CD4-positive, CD25-positive, alpha-beta regulatory T cell (primary cell): ENCODE results near the gene NT5M. TPM values are rescaled to one million over a fixed set of nuclear protein-coding genes. Genes with fewer than 3 reads are reported as not detected.

ENCODE experiments used
- ATAC-seq, 2 donors: fragments of 150-1000 bp; cut with Tn5 transposase; one replicate each; pipeline ENCODE4 v1.10.0; 2021; ENCODE audit warnings: low read depth in 2 of 2, moderate number of reproducible peaks in 2 of 2, moderate library complexity in 1 of 2
- DNase-seq, 3 donors: peaks; one replicate each; pipeline versions ENCODE4 v3.0.0 to v3.0.0-alpha.2; 2012 to 2022; ENCODE audit warnings: mixed read lengths in 1 of 3
- H3K27ac ChIP-seq: one replicate; pipeline ENCODE4 v1.7.0; 2013; ENCODE audit warnings: mild to moderate bottlenecking, low read length; ENCODE audit not compliant: insufficient read depth, poor library complexity, severe bottlenecking
- H3K27me3 ChIP-seq: one replicate; pipeline ENCODE4 v1.7.0; 2013; ENCODE audit warnings: low read length; ENCODE audit not compliant: control insufficient read depth, insufficient read depth
- H3K36me3 ChIP-seq: one replicate; pipeline ENCODE4 v1.7.0; 2013; ENCODE audit warnings: mild to moderate bottlenecking, low read length, moderate library complexity; ENCODE audit not compliant: control insufficient read depth, insufficient read depth
- H3K4me1 ChIP-seq: 2 replicates; pipeline ENCODE4 v1.7.0; 2013; ENCODE audit warnings: mild to moderate bottlenecking, low read length; ENCODE audit not compliant: insufficient read depth, control insufficient read depth, poor library complexity, severe bottlenecking
- H3K4me3 ChIP-seq: one replicate; pipeline ENCODE4 v1.7.0; 2013; ENCODE audit warnings: low read depth, mild to moderate bottlenecking, low read length, moderate library complexity
- H3K9me3 ChIP-seq, 2 experiments: 1 replicate in 1 of 2; 2 replicates in 1 of 2; pipeline ENCODE4 v1.7.0; 2013; ENCODE audit warnings: low read length in 2 of 2, mild to moderate bottlenecking in 1 of 2, moderate library complexity in 1 of 2; ENCODE audit not compliant: control insufficient read depth in 2 of 2
- H3K27ac Mint-ChIP-seq, 3 donors: one replicate each; pipeline ENCODE4 v1.8.0; 2020 to 2022; ENCODE audit warnings: mild to moderate bottlenecking in 3 of 3, mixed read lengths in 3 of 3, moderate library complexity in 2 of 3
- H3K27me3 Mint-ChIP-seq: one replicate; pipeline ENCODE4 v1.8.0; 2022; ENCODE audit warnings: mild to moderate bottlenecking, mixed read lengths
- H3K36me3 Mint-ChIP-seq: one replicate; pipeline ENCODE4 v1.8.0; 2020; ENCODE audit warnings: mixed read lengths
- H3K4me1 Mint-ChIP-seq, 4 donors: one replicate each; pipeline ENCODE4 v1.8.0; 2020 to 2022; ENCODE audit warnings: mixed read lengths in 4 of 4, mild to moderate bottlenecking in 1 of 4
- H3K4me3 Mint-ChIP-seq, 4 donors: one replicate each; pipeline ENCODE4 v1.8.0; 2020 to 2022; ENCODE audit warnings: mild to moderate bottlenecking in 4 of 4, mixed read lengths in 4 of 4, moderate library complexity in 3 of 4
- H3K9me3 Mint-ChIP-seq, 7 donors: one replicate each; pipeline ENCODE4 v1.8.0; 2020 to 2022; ENCODE audit warnings: mixed read lengths in 7 of 7, mild to moderate bottlenecking in 3 of 7, moderate library complexity in 2 of 7
- polyA plus RNA-seq, 4 donors: library from polyadenylated mRNA; unstranded; fragments of 300-500 nt; fragmentation: Illumina TruSeq; gene quantifications; one replicate each; pipeline ENCODE4 v1.2.3, GENCODE V29; 2021
- total RNA-seq: library from RNA; stranded (reverse); gene quantifications from one replicate; pipeline ENCODE4 v1.2.3, GENCODE V29; 2022

Gene NT5M
- total and polyA plus RNA-seq, 5 donors from 2014 or later, result 0.75 to 3.9 (median 2.0) TPM

DNA sequence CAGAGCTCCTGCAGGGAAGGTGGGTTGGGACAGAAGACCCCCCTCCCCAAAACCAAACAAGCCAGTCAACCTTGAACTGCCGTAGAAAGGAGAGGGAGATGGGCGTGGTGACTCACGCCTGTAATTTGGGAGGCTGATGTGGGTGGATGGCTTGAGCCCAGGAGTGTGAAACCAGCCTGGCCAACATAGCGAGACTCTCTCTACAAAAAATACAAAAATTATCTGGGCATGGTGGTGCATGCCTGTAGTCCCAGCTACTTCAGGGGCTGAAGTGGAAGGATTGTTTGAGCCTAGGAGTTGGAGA, 42.1 kb downstream of the NT5M start:
- no peaks in the 10 kb centered on the region for H3K36me3 ChIP-seq
- peaks cover 7% of the 10 kb centered on the region for H3K36me3 Mint-ChIP-seq
- no peak for ATAC-seq
- no peak for DNase-seq
- no peaks in the 10 kb centered on the region for H3K9me3 ChIP-seq
- H3K4me1 ChIP-seq, result no peaks in the 10 kb centered on the region
- no peaks in the 10 kb centered on the region for H3K27me3 ChIP-seq
- H3K4me3 ChIP-seq, result no peak overlapping the region
- H3K27ac Mint-ChIP-seq, result peak overlapping the region in 1 of 3 donors; percentile 48
- no peaks in the 10 kb centered on the region for H3K9me3 Mint-ChIP-seq
- H3K4me1 Mint-ChIP-seq, result no peaks in the 10 kb centered on the region
- H3K4me3 Mint-ChIP-seq, result no peak overlapping the region
- H3K27ac ChIP-seq, result no peak overlapping the region
- H3K27me3 Mint-ChIP-seq, result no peaks in the 10 kb centered on the region

DNA sequence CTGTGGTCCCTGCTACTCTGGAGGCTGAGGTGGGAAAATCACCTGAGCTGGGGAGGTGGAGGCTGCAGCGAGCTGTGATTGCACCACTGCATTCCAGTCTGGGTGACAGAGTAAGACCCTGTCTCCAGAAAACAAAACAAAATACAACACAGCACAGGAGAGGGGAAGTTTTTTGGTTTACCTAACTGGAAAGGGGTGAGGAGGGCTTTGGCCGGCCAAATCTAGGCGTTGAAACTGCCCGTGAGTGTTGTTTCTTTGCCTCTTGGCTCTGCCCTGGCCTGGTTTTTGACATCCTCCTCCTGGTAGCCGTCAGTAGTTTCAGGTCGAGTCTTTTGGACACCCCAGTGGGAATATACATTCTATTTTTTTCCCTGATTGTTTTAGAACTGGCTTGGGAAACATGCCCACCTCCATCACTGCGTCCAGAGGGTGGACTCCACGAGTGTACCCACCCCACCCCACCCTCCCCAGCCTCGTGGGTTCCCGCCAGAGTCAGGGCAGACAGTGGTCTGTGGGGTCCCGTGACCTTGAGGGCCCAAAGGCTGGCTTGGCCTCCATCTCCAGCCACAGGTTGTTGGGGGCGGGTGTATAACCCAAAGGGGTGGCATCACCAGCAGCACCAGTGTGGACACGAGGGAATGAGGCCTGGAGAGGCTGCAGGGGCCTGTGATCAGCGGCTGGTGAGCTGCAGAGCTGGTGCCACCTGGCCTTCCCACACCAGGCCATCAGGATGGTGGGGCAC, 42.7 kb downstream of the NT5M start:
- H3K9me3 ChIP-seq, result no peaks in the 10 kb centered on the region
- H3K4me3 ChIP-seq, result no peak overlapping the region
- H3K36me3 Mint-ChIP-seq, result peaks cover 7% of the 10 kb centered on the region
- no peak for ATAC-seq
- H3K4me3 Mint-ChIP-seq, result no peak overlapping the region
- no peaks in the 10 kb centered on the region for H3K4me1 ChIP-seq
- H3K9me3 Mint-ChIP-seq, result no peaks in the 10 kb centered on the region
- H3K27ac ChIP-seq, result no peak overlapping the region
- H3K27me3 Mint-ChIP-seq, result no peaks in the 10 kb centered on the region
- H3K36me3 ChIP-seq, result no peaks in the 10 kb centered on the region
- no peaks in the 10 kb centered on the region for H3K27me3 ChIP-seq
- H3K4me1 Mint-ChIP-seq, result no peaks in the 10 kb centered on the region
- DNase-seq, result no peak
- H3K27ac Mint-ChIP-seq, result no peak overlapping the region

DNA sequence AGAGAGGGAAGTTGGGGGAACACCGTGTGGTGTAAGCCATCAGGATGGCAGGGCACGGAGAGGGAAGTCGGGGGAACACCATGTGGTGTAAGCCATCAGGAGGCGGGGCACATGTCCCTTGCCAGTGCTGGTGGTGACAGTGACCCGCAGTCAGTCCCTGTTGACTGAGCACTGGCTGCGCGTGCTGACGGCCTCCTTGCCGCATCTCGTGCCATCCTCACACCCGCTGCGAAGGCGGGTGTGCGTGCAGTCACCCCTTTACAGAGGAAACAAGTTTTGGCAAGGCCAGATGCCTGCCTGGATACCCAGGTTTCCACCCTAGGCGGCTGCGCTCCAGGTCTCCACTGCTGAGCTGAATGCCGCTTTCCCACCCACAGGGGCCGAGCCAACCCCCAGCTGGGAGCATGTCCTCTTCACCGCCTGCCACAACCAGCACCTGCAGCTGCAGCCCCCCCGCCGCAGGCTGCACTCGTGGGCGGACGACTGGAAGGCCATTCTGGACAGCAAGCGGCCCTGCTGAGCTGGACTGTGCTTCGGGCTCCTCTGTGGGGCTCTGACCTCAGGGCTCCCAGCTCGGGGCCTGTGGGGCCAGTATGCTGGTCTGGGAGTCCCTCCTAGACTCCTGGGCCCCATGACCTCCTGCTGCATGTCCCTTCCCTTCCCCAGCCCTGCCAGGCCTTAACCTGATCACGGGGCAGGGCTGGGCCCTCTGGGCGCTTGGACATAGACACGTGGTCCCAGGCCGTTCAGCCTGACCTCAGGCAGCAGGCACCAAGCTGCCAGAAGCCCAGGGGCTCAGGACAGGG, 43.5 kb downstream of the NT5M start:
- H3K4me1 Mint-ChIP-seq, result no peaks in the 10 kb centered on the region
- no peak overlapping the region for H3K4me3 Mint-ChIP-seq
- H3K9me3 Mint-ChIP-seq, result no peaks in the 10 kb centered on the region
- Histone ChIP-seq H3K27me3 (no peaks in the 10 kb centered on the region), H3K9me3 (no peaks in the 10 kb centered on the region), H3K36me3 (no peaks in the 10 kb centered on the region), H3K4me1 (no peaks in the 10 kb centered on the region), H3K27ac (no peak overlapping the region), H3K4me3 (no peak overlapping the region)
- DNase-seq (no peak), ATAC-seq (no peak)
- peaks cover 7% of the 10 kb centered on the region for H3K36me3 Mint-ChIP-seq
- no peaks in the 10 kb centered on the region for H3K27me3 Mint-ChIP-seq
- no peak overlapping the region for H3K27ac Mint-ChIP-seq

DNA sequence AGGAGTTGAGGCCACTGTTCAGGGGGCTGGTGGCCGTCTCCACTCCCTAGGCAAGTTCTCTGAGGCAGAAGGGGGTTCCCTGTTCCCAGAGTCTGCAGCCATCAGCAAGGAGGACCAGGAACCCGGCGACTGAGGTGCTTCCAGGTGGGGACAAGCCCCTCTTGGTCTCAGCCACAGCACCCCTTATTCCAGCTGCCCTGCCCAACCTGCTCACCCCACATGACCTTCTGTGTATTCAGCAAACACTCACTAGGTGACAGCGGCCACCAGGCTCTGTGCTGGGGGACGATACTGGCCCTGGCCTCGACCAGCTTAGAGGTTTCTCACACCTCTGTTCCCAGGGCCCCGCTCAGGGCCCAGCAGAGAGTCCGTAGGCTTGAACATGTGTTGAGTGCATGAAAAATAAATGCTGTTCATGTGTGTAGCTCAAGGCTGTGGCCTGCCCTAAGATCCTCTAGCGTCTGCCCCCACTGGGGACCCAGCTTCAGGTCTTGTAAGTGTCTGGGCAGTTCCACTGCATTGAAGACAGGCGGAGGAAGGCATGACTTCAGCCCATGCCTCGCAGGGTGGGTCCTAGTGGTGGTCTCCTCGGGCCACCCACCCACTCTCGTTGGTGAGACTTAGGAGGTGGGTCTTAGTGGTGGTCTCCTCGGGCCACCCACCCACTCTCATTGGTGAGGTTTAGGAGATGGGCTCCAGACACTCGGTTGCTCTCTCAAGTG, 44.2 kb downstream of the NT5M start:
- H3K36me3 ChIP-seq, result no peaks in the 10 kb centered on the region
- H3K4me3 ChIP-seq, result no peak overlapping the region
- no peak overlapping the region for H3K27ac ChIP-seq
- ATAC-seq, result no peak
- Mint-ChIP-seq H3K27me3 (no peaks in the 10 kb centered on the region), H3K27ac (no peak overlapping the region), H3K9me3 (no peaks in the 10 kb centered on the region), H3K4me3 (no peak overlapping the region), H3K4me1 (no peaks in the 10 kb centered on the region), H3K36me3 (peaks cover 7% of the 10 kb centered on the region)
- no peaks in the 10 kb centered on the region for H3K9me3 ChIP-seq
- H3K4me1 ChIP-seq, result no peaks in the 10 kb centered on the region
- DNase-seq, result no peak
- no peaks in the 10 kb centered on the region for H3K27me3 ChIP-seq

DNA sequence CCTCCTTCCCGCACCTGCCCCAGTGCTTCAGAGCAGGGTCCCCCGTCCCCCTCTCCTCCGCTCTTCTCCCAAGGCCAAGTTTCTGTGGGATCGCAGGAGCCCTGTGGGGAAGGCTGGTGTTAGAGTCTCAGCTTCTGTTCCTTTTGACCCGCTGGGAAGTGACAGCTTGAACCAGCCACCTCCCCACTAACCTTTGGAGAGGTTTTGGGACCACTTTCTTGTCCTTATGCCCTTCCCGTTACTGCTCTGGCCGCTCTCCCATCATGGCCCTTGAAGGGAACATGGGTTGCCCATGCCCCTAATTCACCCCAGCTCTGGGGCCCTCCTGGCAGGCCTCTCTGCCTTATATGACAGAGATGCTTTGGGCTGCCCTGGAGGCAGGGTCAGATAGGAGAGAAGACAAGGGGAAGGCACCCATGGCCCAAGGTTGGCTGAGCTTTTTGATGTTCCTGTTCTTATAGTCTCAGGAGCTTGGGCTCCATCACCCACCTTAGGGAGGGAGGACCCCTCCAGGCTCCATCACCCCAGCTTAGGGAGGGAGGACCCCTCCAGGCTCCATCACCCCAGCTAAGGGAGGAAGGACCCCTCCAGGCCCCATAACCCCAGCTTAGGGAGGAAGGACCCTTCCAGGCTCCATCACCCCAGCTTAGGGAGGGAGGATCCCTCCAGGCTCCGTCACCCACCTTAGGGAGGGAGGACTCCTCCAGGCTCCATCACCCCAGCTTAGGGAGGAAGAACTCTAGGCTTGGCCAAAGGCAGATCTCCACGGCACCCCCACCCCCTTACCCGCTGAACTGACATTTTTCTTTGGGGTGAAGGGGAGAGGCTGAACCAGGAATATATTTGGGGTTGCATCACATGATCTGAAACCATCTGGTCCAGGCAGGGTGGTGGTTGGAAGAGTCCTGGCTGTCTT, 45.0 kb downstream of the NT5M start:
- no peak for DNase-seq
- no peaks in the 10 kb centered on the region for H3K36me3 ChIP-seq
- H3K27ac Mint-ChIP-seq, result no peak overlapping the region

DNA sequence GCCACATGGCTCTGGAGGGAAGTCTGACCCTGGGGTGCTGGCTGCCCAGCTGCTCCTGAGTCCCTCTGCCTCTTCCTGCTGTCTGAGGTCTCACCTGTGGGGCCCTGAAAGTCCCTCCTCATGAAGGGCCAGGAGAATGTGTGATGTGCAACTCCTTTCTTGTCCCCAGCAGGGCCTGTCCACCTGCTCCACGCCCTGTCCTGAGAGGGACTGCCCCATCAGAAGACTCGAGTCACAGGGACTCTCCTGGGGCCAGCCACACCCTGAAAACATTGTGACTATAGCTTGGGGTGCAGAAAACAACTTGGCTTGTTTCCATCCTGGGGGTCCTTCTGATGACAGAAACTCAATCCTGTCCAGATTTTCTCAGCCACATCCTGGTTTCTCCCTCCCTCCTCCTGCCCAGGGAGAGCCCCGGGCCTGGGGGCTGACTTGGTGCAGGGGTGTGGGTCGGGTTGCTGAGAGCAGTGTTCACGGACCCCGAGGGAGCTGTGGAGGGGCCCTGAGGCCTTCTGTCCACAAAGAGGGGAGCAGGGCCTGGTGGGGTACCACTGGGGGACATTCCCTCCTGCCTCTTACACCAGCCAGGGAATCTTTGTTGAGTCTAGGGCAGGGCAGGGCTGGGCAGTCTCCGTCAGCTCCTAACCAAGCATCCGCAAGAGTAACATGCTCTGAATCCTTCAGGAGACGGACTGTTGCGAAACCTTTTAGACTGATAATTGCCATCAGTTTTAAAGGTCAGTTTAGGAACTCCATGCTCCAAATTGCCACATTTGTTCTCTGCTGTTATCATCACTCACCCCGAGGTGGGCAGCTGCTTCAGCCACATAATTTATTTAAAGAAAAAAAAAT, 45.9 kb downstream of the NT5M start:
- H3K36me3 ChIP-seq, result no peaks in the 10 kb centered on the region
- no peaks in the 10 kb centered on the region for H3K9me3 ChIP-seq
- H3K4me1 ChIP-seq, result no peaks in the 10 kb centered on the region
- H3K4me1 Mint-ChIP-seq, result no peaks in the 10 kb centered on the region
- H3K36me3 Mint-ChIP-seq, result no peaks in the 10 kb centered on the region
- H3K27me3 Mint-ChIP-seq, result no peaks in the 10 kb centered on the region
- no peak for ATAC-seq
- no peak overlapping the region for H3K27ac Mint-ChIP-seq
- H3K27me3 ChIP-seq, result no peaks in the 10 kb centered on the region
- H3K9me3 Mint-ChIP-seq, result peaks cover 0 to 2% (median 0%) of the 10 kb centered on the region in 7 donors
- no peak for DNase-seq
- no peak overlapping the region for H3K4me3 ChIP-seq
- no peak overlapping the region for H3K4me3 Mint-ChIP-seq
- no peak overlapping the region for H3K27ac ChIP-seq

More for the DNA sequence above, 45.0 kb downstream of the NT5M start:
- H3K27me3 Mint-ChIP-seq, result no peaks in the 10 kb centered on the region
- no peak for ATAC-seq
- Histone ChIP-seq H3K27ac (no peak overlapping the region), H3K9me3 (no peaks in the 10 kb centered on the region), H3K4me3 (no peak overlapping the region), H3K4me1 (no peaks in the 10 kb centered on the region), H3K27me3 (no peaks in the 10 kb centered on the region)
- no peaks in the 10 kb centered on the region for H3K9me3 Mint-ChIP-seq
- H3K4me1 Mint-ChIP-seq, result no peaks in the 10 kb centered on the region
- H3K4me3 Mint-ChIP-seq, result no peak overlapping the region
- no peaks in the 10 kb centered on the region for H3K36me3 Mint-ChIP-seq

DNA sequence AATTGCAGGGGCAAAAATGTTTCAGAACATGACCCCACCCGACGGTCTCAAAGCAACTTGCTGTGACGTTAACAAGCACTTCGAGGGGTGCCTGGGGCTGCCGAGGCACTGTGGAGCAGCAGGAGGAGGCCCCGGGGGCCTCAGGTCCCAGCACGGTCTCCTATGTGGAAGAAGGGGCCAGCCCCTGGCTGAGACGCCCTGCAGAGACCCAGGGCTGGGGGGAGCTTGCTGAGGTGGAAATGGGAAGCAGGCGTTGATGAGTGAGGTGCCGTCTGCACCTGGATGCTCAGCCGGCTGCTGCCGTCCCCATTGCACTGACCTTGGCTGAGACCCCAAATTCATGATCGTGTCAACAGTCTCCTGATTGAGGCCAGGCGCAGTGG, 46.5 kb downstream of the NT5M start:
- ATAC-seq (no peak), DNase-seq (no peak)
- Histone ChIP-seq H3K9me3 (no peaks in the 10 kb centered on the region), H3K27ac (no peak overlapping the region), H3K4me1 (no peaks in the 10 kb centered on the region), H3K36me3 (no peaks in the 10 kb centered on the region), H3K27me3 (no peaks in the 10 kb centered on the region), H3K4me3 (no peak overlapping the region)
- Mint-ChIP-seq H3K27ac (no peak overlapping the region), H3K4me3 (no peak overlapping the region), H3K4me1 (peaks cover 0 to under 1% (median 0%) of the 10 kb centered on the region in 4 donors), H3K36me3 (no peaks in the 10 kb centered on the region), H3K27me3 (no peaks in the 10 kb centered on the region), H3K9me3 (peaks cover 0 to 2% (median 0%) of the 10 kb centered on the region in 7 donors)
